Measurements from ENCODE around the gene PSMC1. TPM values are rescaled to one million over a fixed set of nuclear protein-coding genes. Genes with fewer than 3 reads are reported as not detected.
A peak's percentile ranks its signal among the peaks of the same experiment; 100 is the strongest.

Gene PSMC1
- total RNA-seq, 2 donors from 2014 or later, result 108 to 122 TPM

- H3K9ac ChIP-seq (ENCODE audit: extremely low read depth, low read length, poor library complexity, severe bottlenecking), result no peak overlapping the region
- Mint-ChIP-seq H3K36me3 (ENCODE audit: low read depth) (peaks cover 44% of the 10 kb centered on the region), H3K4me1 (peaks cover 51% of the 10 kb centered on the region), H3K9me3 (peaks cover 4% of the 10 kb centered on the region), H3K4me3 (no peak overlapping the region), H3K27ac (no peak overlapping the region), H3K27me3 (ENCODE audit: insufficient read depth) (no peaks in the 10 kb centered on the region)
- H3K27me3 ChIP-seq (ENCODE audit: control insufficient read depth, insufficient read depth, low read length, poor library complexity, severe bottlenecking), result no peaks in the 10 kb centered on the region
- H3K36me3 ChIP-seq (ENCODE audit: control insufficient read depth, insufficient read depth, low read length), result peaks cover 63% of the 10 kb centered on the region
- no peak overlapping the region for H3K4me3 ChIP-seq (ENCODE audit: low read length)
- peaks cover 10% of the 10 kb centered on the region for H3K4me1 ChIP-seq (ENCODE audit: control insufficient read depth, insufficient read depth, low read length)
- H3K9me3 ChIP-seq (ENCODE audit: control insufficient read depth, low read length), result no peaks in the 10 kb centered on the region
- DNase-seq, result no peak
- WGBS, 2 experiments (ENCODE audit: insufficient coverage in 1 of 2, insufficient read length in 1 of 2), result 83 to 92% methylated on average over 4 to 6 of the region's 6 CpGs
- no peak overlapping the region for H3K27ac ChIP-seq (ENCODE audit: low read depth, low read length)
- TF ChIP-seq, protein P1, sequence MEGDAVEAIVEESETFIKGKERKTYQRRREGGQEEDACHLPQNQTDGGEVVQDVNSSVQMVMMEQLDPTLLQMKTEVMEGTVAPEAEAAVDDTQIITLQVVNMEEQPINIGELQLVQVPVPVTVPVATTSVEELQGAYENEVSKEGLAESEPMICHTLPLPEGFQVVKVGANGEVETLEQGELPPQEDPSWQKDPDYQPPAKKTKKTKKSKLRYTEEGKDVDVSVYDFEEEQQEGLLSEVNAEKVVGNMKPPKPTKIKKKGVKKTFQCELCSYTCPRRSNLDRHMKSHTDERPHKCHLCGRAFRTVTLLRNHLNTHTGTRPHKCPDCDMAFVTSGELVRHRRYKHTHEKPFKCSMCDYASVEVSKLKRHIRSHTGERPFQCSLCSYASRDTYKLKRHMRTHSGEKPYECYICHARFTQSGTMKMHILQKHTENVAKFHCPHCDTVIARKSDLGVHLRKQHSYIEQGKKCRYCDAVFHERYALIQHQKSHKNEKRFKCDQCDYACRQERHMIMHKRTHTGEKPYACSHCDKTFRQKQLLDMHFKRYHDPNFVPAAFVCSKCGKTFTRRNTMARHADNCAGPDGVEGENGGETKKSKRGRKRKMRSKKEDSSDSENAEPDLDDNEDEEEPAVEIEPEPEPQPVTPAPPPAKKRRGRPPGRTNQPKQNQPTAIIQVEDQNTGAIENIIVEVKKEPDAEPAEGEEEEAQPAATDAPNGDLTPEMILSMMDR (conservative IDR thresholded peaks at IDR 0.05), result no peak
Measured at GRCh38 chr14:90301122-90301521, 44.8 kb downstream of the PSMC1 start.

DNA sequence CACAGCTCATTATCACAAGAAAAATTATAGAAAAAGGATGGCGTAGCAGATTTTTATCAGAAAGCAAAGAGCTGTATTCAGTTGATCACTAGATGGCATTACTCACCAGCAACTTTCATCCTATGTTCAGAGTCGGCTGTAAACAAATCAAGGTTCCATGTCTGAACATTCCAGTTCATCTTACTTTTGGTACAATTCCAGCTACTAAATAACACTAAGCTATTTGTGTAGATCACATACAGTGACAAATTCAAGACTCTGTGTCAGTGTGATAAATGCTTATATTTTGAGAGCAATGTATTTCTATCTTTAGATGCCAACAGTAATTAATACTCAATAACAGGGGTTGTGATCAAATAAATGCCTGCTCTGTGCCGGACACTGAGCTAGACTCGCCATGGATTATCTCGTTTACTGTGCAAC is 45.3 kb downstream of the PSMC1 start:
- TF ChIP-seq, protein P1 (conservative IDR thresholded peaks at IDR 0.05), result peak; percentile 72
- H3K27me3 ChIP-seq (ENCODE audit: control insufficient read depth, insufficient read depth, low read length, poor library complexity, severe bottlenecking), result no peaks in the 10 kb centered on the region
- Mint-ChIP-seq H3K9me3 (peaks cover 4% of the 10 kb centered on the region), H3K4me1 (peaks cover 53% of the 10 kb centered on the region), H3K27ac (peak overlapping the region; percentile 19), H3K27me3 (ENCODE audit: insufficient read depth) (no peaks in the 10 kb centered on the region), H3K4me3 (no peak overlapping the region), H3K36me3 (ENCODE audit: low read depth) (peaks cover 38% of the 10 kb centered on the region)
- 86 to 88% methylated on average over 5 of the region's 5 CpGs for WGBS, 2 experiments (ENCODE audit: insufficient coverage in 1 of 2, insufficient read length in 1 of 2)
- no peaks in the 10 kb centered on the region for H3K9me3 ChIP-seq (ENCODE audit: control insufficient read depth, low read length)
- H3K4me1 ChIP-seq (ENCODE audit: control insufficient read depth, insufficient read depth, low read length), result peaks cover 10% of the 10 kb centered on the region
- peaks cover 57% of the 10 kb centered on the region for H3K36me3 ChIP-seq (ENCODE audit: control insufficient read depth, insufficient read depth, low read length)
- H3K9ac ChIP-seq (ENCODE audit: extremely low read depth, low read length, poor library complexity, severe bottlenecking), result no peak overlapping the region
- no peak overlapping the region for H3K4me3 ChIP-seq (ENCODE audit: low read length)
- DNase-seq, result no peak
- no peak overlapping the region for H3K27ac ChIP-seq (ENCODE audit: low read depth, low read length)

GRCh38 chr14:90302529-90303303 is 46.4 kb downstream of the PSMC1 start:
- DNase-seq, result peak; percentile 60
- H3K4me3 ChIP-seq (ENCODE audit: low read length), result peak overlapping the region; percentile 21
- H3K27me3 Mint-ChIP-seq (ENCODE audit: insufficient read depth), result no peaks in the 10 kb centered on the region
- peak overlapping the region; percentile 4 for H3K4me3 Mint-ChIP-seq
- H3K27ac Mint-ChIP-seq, result peak overlapping the region; percentile 38
- peaks cover 4% of the 10 kb centered on the region for H3K9me3 Mint-ChIP-seq
- peaks cover 50% of the 10 kb centered on the region for H3K36me3 ChIP-seq (ENCODE audit: control insufficient read depth, insufficient read depth, low read length)
- H3K4me1 Mint-ChIP-seq, result peaks cover 53% of the 10 kb centered on the region
- no peak overlapping the region for H3K27ac ChIP-seq (ENCODE audit: low read depth, low read length)
- H3K36me3 Mint-ChIP-seq (ENCODE audit: low read depth), result peaks cover 31% of the 10 kb centered on the region
- WGBS, 2 experiments (ENCODE audit: insufficient coverage in 1 of 2, insufficient read length in 1 of 2), result 63 to 73% methylated on average over 9 to 10 of the region's 10 CpGs
- no peak overlapping the region for H3K9ac ChIP-seq (ENCODE audit: extremely low read depth, low read length, poor library complexity, severe bottlenecking)
- H3K9me3 ChIP-seq (ENCODE audit: control insufficient read depth, low read length), result no peaks in the 10 kb centered on the region
- H3K4me1 ChIP-seq (ENCODE audit: control insufficient read depth, insufficient read depth, low read length), result peaks cover 10% of the 10 kb centered on the region
- no peaks in the 10 kb centered on the region for H3K27me3 ChIP-seq (ENCODE audit: control insufficient read depth, insufficient read depth, low read length, poor library complexity, severe bottlenecking)
- TF ChIP-seq, protein P1 (conservative IDR thresholded peaks at IDR 0.05), result no peak
